ENCODE data around the gene CBLB.

CBLB gene

GRCh38 chr3:105846809-105847208, 22.0 kb downstream of the CBLB start:
- no peak for DNase-seq (ENCODE audit: low read depth in 2 of 2)

- no peak for DNase-seq (ENCODE audit: low read depth in 2 of 2)
These were observed 23.3 kb downstream of the CBLB start for GRCh38 chr3:105845488-105845887.

- no peak for DNase-seq (ENCODE audit: low read depth in 2 of 2)
These were observed 24.1 kb downstream of the CBLB start for GRCh38 chr3:105844704-105845103.

GRCh38 chr3:105843994-105844393, 24.8 kb downstream of the CBLB start:
- no peak for DNase-seq (ENCODE audit: low read depth in 2 of 2)

- no peak for DNase-seq (ENCODE audit: low read depth in 2 of 2)
These were observed 25.9 kb downstream of the CBLB start for GRCh38 chr3:105842943-105843342.

GRCh38 chr3:105842449-105842848, 26.4 kb downstream of the CBLB start:
- no peak for DNase-seq (ENCODE audit: low read depth in 2 of 2)

GRCh38 chr3:105837947-105838346, 30.9 kb downstream of the CBLB start:
- DNase-seq (ENCODE audit: low read depth in 2 of 2) = no peak

- no peak for DNase-seq (ENCODE audit: low read depth in 2 of 2)
These were observed 31.6 kb downstream of the CBLB start for GRCh38 chr3:105837143-105837740.

- no peak for DNase-seq (ENCODE audit: low read depth in 2 of 2)
These were observed 32.3 kb downstream of the CBLB start for GRCh38 chr3:105836533-105836932.

- no peak for DNase-seq (ENCODE audit: low read depth in 2 of 2)
These were observed 33.2 kb downstream of the CBLB start for GRCh38 chr3:105835606-105836005.

GRCh38 chr3:105834768-105835167, 34.0 kb downstream of the CBLB start:
- no peak for DNase-seq (ENCODE audit: low read depth in 2 of 2)

GRCh38 chr3:105832644-105833043, 36.2 kb downstream of the CBLB start:
- DNase-seq (ENCODE audit: low read depth in 2 of 2) = no peak

- DNase-seq (ENCODE audit: low read depth in 2 of 2) = no peak
These were observed 38.0 kb downstream of the CBLB start for GRCh38 chr3:105830836-105831235.

GRCh38 chr3:105829871-105830622, 38.8 kb downstream of the CBLB start:
- no peak for DNase-seq (ENCODE audit: low read depth in 2 of 2)

- DNase-seq (ENCODE audit: low read depth in 2 of 2) = no peak
These were observed 39.6 kb downstream of the CBLB start for GRCh38 chr3:105829229-105829628.

- DNase-seq (ENCODE audit: low read depth in 2 of 2) = no peak
These were observed 40.1 kb downstream of the CBLB start for GRCh38 chr3:105828703-105829102.

GRCh38 chr3:105827959-105828358, 40.9 kb downstream of the CBLB start:
- peak; percentile 59 to 64 for DNase-seq (ENCODE audit: low read depth in 2 of 2)

- no peak for DNase-seq (ENCODE audit: low read depth in 2 of 2)
These were observed 41.8 kb downstream of the CBLB start for GRCh38 chr3:105826778-105827634.

GRCh38 chr3:105824129-105824528, 44.7 kb downstream of the CBLB start:
- no peak for DNase-seq (ENCODE audit: low read depth in 2 of 2)

- DNase-seq (ENCODE audit: low read depth in 2 of 2) = peak; percentile 69 to 78
These were observed 45.5 kb downstream of the CBLB start for GRCh38 chr3:105823149-105823867.

- no peak for DNase-seq (ENCODE audit: low read depth in 2 of 2)
These were observed 46.4 kb downstream of the CBLB start for GRCh38 chr3:105822171-105823123.
